Coronary artery (tissue), 2 donors: ENCODE data around the gene RPS19BP1.

Experiments used
- DNase-seq: peaks from one replicate; pipeline ENCODE4 v3.0.0-alpha.2; 2017; ENCODE audit warnings: low spot score
- H3K27ac ChIP-seq, 2 donors: fragments of 200-600 bp; sonication (generic); one replicate each; pipeline ENCODE4 v1.5.1; 2016 to 2019
- H3K4me3 ChIP-seq: fragments of 200-600 bp; sonication (generic); 2 replicates; pipeline ENCODE4 v1.5.1; 2016; ENCODE audit warnings: mild to moderate bottlenecking, moderate library complexity
- CTCF ChIP-seq: fragments of 200-600 bp; sonication (generic); IDR thresholded peaks from one replicate; pipeline ENCODE4 v1.5.1; 2019; ENCODE audit warnings: antibody characterized with exemption

The RPS19BP1 gene

GRCh38 chr22:39496131-39496838 is 36.3 kb downstream of the RPS19BP1 start:
- peak; percentile 61 for TF ChIP-seq CTCF
- no peak overlapping the region for H3K4me3 ChIP-seq
- peak overlapping the region in 1 of 2 donors; percentile 23 for H3K27ac ChIP-seq
- DNase-seq: no peak

GRCh38 chr22:39494471-39495120 is 38.0 kb downstream of the RPS19BP1 start:
- H3K27ac ChIP-seq: no peak overlapping the region
- no peak for TF ChIP-seq CTCF
- no peak overlapping the region for H3K4me3 ChIP-seq
- DNase-seq: no peak

DNA sequence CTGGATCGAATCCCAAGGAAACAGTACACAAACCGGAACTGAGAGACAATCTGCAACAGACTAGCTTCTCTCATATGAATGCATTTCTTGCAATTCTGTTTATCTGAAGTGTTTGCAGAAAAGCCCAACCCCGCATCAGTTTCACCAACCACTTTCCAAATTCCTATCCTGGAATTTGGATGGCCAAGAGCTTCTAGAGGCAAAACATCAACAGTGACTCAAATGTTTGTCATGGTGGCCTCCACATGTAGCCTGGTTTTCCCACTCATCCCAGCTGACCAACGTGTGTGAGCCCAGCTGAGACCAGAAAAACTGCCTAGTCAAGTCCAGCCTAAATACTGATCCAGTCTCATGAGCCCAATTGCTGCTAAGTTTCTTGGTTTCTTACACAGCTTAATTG is 38.8 kb downstream of the RPS19BP1 start:
- TF ChIP-seq CTCF: no peak
- DNase-seq: no peak
- H3K27ac ChIP-seq: no peak overlapping the region
- H3K4me3 ChIP-seq: no peak overlapping the region

GRCh38 chr22:39492186-39492585 is 40.4 kb downstream of the RPS19BP1 start:
- DNase-seq: no peak
- Histone ChIP-seq H3K4me3 (no peak overlapping the region), H3K27ac (no peak overlapping the region)
- no peak for TF ChIP-seq CTCF

- no peak for DNase-seq
- no peak for TF ChIP-seq CTCF
- Histone ChIP-seq H3K27ac (no peak overlapping the region), H3K4me3 (no peak overlapping the region)
These were observed 40.9 kb downstream of the RPS19BP1 start for GRCh38 chr22:39491696-39492095.

- no peak for DNase-seq
- TF ChIP-seq CTCF: no peak
- Histone ChIP-seq H3K4me3 (no peak overlapping the region), H3K27ac (no peak overlapping the region)
These were observed 41.4 kb downstream of the RPS19BP1 start for GRCh38 chr22:39490966-39491680.
